H9 (cell line): Measurements from ENCODE around the gene PLPP1. TPM values are rescaled to one million over a fixed set of nuclear protein-coding genes. Genes with fewer than 3 reads are reported as not detected.

Experiments
- DNase-seq: peaks from one replicate; pipeline ENCODE4 v3.0.0-alpha.2; 2017
- H2AFZ ChIP-seq: one replicate; pipeline ENCODE4 v1.6.1; 2013; ENCODE audit warnings: mild to moderate bottlenecking, low read length, control low read depth, moderate library complexity
- H2AK5ac ChIP-seq: 2 replicates; pipeline ENCODE4 v1.6.1; 2013; ENCODE audit warnings: low read length, control low read depth, mixed read lengths; ENCODE audit not compliant: insufficient read length
- H2BK120ac ChIP-seq: one replicate; pipeline ENCODE4 v1.6.1; 2013; ENCODE audit warnings: low read depth, mild to moderate bottlenecking, low read length, control low read depth, inconsistent platforms; ENCODE audit not compliant: poor library complexity, severe bottlenecking
- H2BK12ac ChIP-seq: 2 replicates; pipeline ENCODE4 v1.6.1; 2013; ENCODE audit warnings: low read length, control low read depth, mixed read lengths, low read depth; ENCODE audit not compliant: insufficient read length
- H2BK15ac ChIP-seq: 2 replicates; pipeline ENCODE4 v1.6.1; 2013; ENCODE audit warnings: low read depth, low read length, control low read depth
- H2BK20ac ChIP-seq: one replicate; pipeline ENCODE4 v1.6.1; 2013; ENCODE audit warnings: low read depth, mild to moderate bottlenecking, low read length, control low read depth, inconsistent platforms; ENCODE audit not compliant: poor library complexity, severe bottlenecking
- H2BK5ac ChIP-seq: 2 replicates; pipeline ENCODE4 v1.6.1; 2013; ENCODE audit warnings: low read length, control low read depth, mixed read lengths; ENCODE audit not compliant: insufficient read length
- H3K14ac ChIP-seq: 2 replicates; pipeline ENCODE4 v1.6.1; 2013; ENCODE audit warnings: low read length, control low read depth; ENCODE audit not compliant: insufficient read depth
- H3K18ac ChIP-seq: 2 replicates; pipeline ENCODE4 v1.6.1; 2013; ENCODE audit warnings: low read depth, mild to moderate bottlenecking, mixed read lengths, low read length, control low read depth; ENCODE audit not compliant: insufficient read length
- H3K23ac ChIP-seq: 2 replicates; pipeline ENCODE4 v1.6.1; 2013; ENCODE audit warnings: low read length, control low read depth, mixed read lengths, low read depth; ENCODE audit not compliant: insufficient read length
- H3K23me2 ChIP-seq: 2 replicates; pipeline ENCODE4 v1.6.1; 2013; ENCODE audit warnings: low read depth, mild to moderate bottlenecking, mixed read lengths, low read length, control low read depth; ENCODE audit not compliant: insufficient read length, poor library complexity, severe bottlenecking
- H3K27ac ChIP-seq: 2 replicates; pipeline ENCODE4 v1.5.1; 2013; ENCODE audit warnings: low read length, control low read depth, mixed read lengths, low read depth; ENCODE audit not compliant: insufficient read length
- H3K27me3 ChIP-seq: 2 replicates; pipeline ENCODE4 v1.6.1; 2013; ENCODE audit warnings: low read length, control low read depth, inconsistent platforms; ENCODE audit not compliant: insufficient read depth
- H3K4ac ChIP-seq: 2 replicates; pipeline ENCODE4 v1.6.1; 2013; ENCODE audit warnings: low read depth, mild to moderate bottlenecking, control low read depth, inconsistent platforms, low read length, moderate library complexity
- H3K4me1 ChIP-seq: 2 replicates; pipeline ENCODE4 v1.6.1; 2013; ENCODE audit warnings: low read length, control low read depth, inconsistent platforms; ENCODE audit not compliant: insufficient read depth
- H3K4me2 ChIP-seq: 2 replicates; pipeline ENCODE4 v1.6.1; 2013; ENCODE audit warnings: low read length, control low read depth, mixed read lengths; ENCODE audit not compliant: insufficient read length, insufficient read depth
- H3K56ac ChIP-seq: 2 replicates; pipeline ENCODE4 v1.6.1; 2013; ENCODE audit warnings: low read depth, mild to moderate bottlenecking, mixed read lengths, low read length, control low read depth; ENCODE audit not compliant: insufficient read length
- H3K79me1 ChIP-seq: 2 replicates; pipeline ENCODE4 v1.6.1; 2013; ENCODE audit warnings: low read depth, mild to moderate bottlenecking, moderate library complexity, low read length, control low read depth, inconsistent platforms; ENCODE audit not compliant: insufficient read depth, poor library complexity, severe bottlenecking
- H3K79me2 ChIP-seq: 2 replicates; pipeline ENCODE4 v1.6.1; 2013; ENCODE audit warnings: low read length, control low read depth, inconsistent platforms; ENCODE audit not compliant: insufficient read depth
- H3K9ac ChIP-seq: 2 replicates; pipeline ENCODE4 v1.6.1; 2013; ENCODE audit warnings: low read length, control low read depth, mixed read lengths; ENCODE audit not compliant: insufficient read length; ENCODE audit errors: extremely low read depth
- H3K9me3 ChIP-seq: one replicate; pipeline ENCODE4 v1.6.1; 2013; ENCODE audit warnings: low read depth, low read length, inconsistent platforms; ENCODE audit not compliant: control insufficient read depth
- H3T11ph ChIP-seq: one replicate; pipeline ENCODE4 v1.6.1; 2013; ENCODE audit warnings: mild to moderate bottlenecking, low read length, control low read depth, inconsistent platforms
- H4K20me1 ChIP-seq: one replicate; pipeline ENCODE4 v1.6.1; 2013; ENCODE audit not compliant: control insufficient read depth, insufficient read length, insufficient read depth
- H4K5ac ChIP-seq: 2 replicates; pipeline ENCODE4 v1.6.1; 2013; ENCODE audit warnings: low read depth, mild to moderate bottlenecking, mixed read lengths, low read length, control low read depth; ENCODE audit not compliant: insufficient read length
- H4K8ac ChIP-seq: replicated peaks from 2 replicates; pipeline ENCODE4 v1.6.1; 2013; ENCODE audit warnings: low read length, control low read depth, mixed read lengths, low read depth; ENCODE audit not compliant: insufficient read length
- H4K91ac ChIP-seq: 2 replicates; pipeline ENCODE4 v1.6.1; 2013; ENCODE audit warnings: low read depth, mild to moderate bottlenecking, moderate library complexity, mixed read lengths, low read length, control low read depth; ENCODE audit not compliant: insufficient read length
- H3K27ac Mint-ChIP-seq, 3 experiments: 2 replicates in 2 of 3; 3 replicates in 1 of 3; pipeline ENCODE4 v1.8.0; 2020 to 2021; ENCODE audit warnings: mixed read lengths in 3 of 3, mild to moderate bottlenecking in 1 of 3, moderate library complexity in 1 of 3
- H3K27me3 Mint-ChIP-seq: 2 replicates; pipeline ENCODE4 v1.8.0; 2021; ENCODE audit warnings: low read depth, mild to moderate bottlenecking, moderate library complexity, mixed read lengths
- H3K36me3 Mint-ChIP-seq, 3 experiments: 2 replicates in 2 of 3; 3 replicates in 1 of 3; pipeline ENCODE4 v1.8.0; 2020 to 2021; ENCODE audit warnings: low read depth in 3 of 3, mixed read lengths in 3 of 3; ENCODE audit not compliant: insufficient read depth in 1 of 3
- H3K4me1 Mint-ChIP-seq, 2 experiments: 2 replicates each; pipeline ENCODE4 v1.8.0; 2020; ENCODE audit warnings: mixed read lengths in 2 of 2
- H3K4me3 Mint-ChIP-seq, 2 experiments: 2 replicates in 1 of 2; 3 replicates in 1 of 2; pipeline ENCODE4 v1.8.0; 2020 to 2021; ENCODE audit warnings: mild to moderate bottlenecking in 2 of 2, mixed read lengths in 2 of 2, moderate library complexity in 1 of 2
- H3K9me3 Mint-ChIP-seq, 2 experiments: 2 replicates in 1 of 2; 3 replicates in 1 of 2; pipeline ENCODE4 v1.8.0; 2020; ENCODE audit warnings: mild to moderate bottlenecking in 2 of 2, mixed read lengths in 2 of 2, moderate library complexity in 1 of 2
- CTCF ChIP-seq: fragments of 200-600 bp; sonication (generic); conservative IDR thresholded peaks from 3 replicates; pipeline ENCODE4 v1.8.0; 2021; ENCODE audit warnings: antibody characterized with exemption, mild to moderate bottlenecking
- WGBS: extraction: QIAGEN DNeasy Blood & Tissue Kit; methylation state at CpG from one replicate; pipeline ENCODE4 v1.1.7; 2013; ENCODE audit warnings: missing lambda C conversion rate, low lambda C conversion rate, mixed read lengths; ENCODE audit not compliant: insufficient read length; ENCODE audit errors: extremely low coverage; 5-methylcytosine and 5-hydroxymethylcytosine counted together
- total RNA-seq: library from RNA; stranded (reverse); gene quantifications from 2 replicates; pipeline ENCODE4 v1.2.1, GENCODE V29; 2021

Gene PLPP1
- total RNA-seq, 1 experiment from 2014 or later, result 85.9 TPM

DNA sequence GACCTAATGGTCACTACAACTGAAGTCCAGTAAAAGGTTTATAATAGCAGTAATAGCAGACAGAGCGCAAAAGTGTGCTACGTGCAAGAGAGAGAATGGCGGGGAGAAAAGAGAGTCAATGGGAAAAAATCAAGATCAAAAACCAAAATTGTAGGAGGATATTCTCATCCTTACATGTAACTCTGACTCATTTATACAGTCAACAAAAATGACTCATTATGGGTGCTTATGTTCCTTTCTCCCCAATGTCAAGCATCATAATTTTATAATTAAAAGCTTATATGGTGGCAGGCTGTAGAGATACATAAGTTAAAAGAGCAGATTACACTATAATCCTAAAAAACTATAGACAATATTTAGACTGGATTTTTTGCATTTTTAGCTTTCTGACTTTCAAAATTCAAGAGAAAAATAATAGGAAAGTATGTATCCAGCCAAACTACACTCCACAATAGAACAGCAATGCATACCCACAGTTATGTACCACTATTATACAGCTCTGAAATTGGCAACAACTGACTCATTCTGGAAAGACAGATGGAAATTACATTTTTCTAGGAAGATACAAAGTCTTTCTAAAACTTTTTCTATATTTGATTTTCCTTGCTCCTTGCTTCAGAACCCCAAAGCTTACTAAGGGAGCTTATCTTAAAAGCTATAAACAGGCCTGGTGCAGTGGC lies 78.4 kb downstream of the PLPP1 start:
- Histone ChIP-seq H4K8ac (no peak overlapping the region), H3K4ac (no peak overlapping the region), H3K56ac (no peak overlapping the region), H3K79me1 (no peaks in the 10 kb centered on the region), H3K9ac (no peak overlapping the region), H2BK15ac (no peak overlapping the region), H3K18ac (no peak overlapping the region), H3K4me1 (peaks cover 8% of the 10 kb centered on the region; the same call in 1 of the 2 replicates), H3K27me3 (no peaks in the 10 kb centered on the region), H2BK5ac (no peak overlapping the region), H3K27ac (no peak overlapping the region), H2BK12ac (no peak overlapping the region), H2AFZ (no peak overlapping the region), H2BK120ac (no peak overlapping the region), H3K4me2 (no peak overlapping the region), H3K9me3 (no peaks in the 10 kb centered on the region), H4K5ac (no peak overlapping the region), H4K20me1 (no peaks in the 10 kb centered on the region), H2BK20ac (no peak overlapping the region), H2AK5ac (no peak overlapping the region), H3K23ac (no peak overlapping the region), H3K14ac (no peak overlapping the region), H4K91ac (no peak overlapping the region), H3K79me2 (no peaks in the 10 kb centered on the region), H3T11ph (no peak overlapping the region), H3K23me2 (no peaks in the 10 kb centered on the region)
- Mint-ChIP-seq H3K4me3 (no peak overlapping the region), H3K27ac (peak overlapping the region in 1 of 3 experiments; percentile 51; a peak in 1 of 7 replicates), H3K4me1 (peaks cover 35 to 40% of the 10 kb centered on the region in 2 experiments), H3K27me3 (no peaks in the 10 kb centered on the region), H3K36me3 (peaks cover 5 to 27% (median 20%) of the 10 kb centered on the region in 3 experiments; a peak in 4 of 7 replicates), H3K9me3 (no peaks in the 10 kb centered on the region)
- TF ChIP-seq CTCF, result no peak
- WGBS, result no CpG with 5 or more reads among the region's 3 CpGs
- DNase-seq, result no peak
